GM21526 (cell line): ENCODE data around the gene DGCR8.

Experiments used
- ATAC-seq: cut with Tn5 transposase; IDR thresholded peaks from one replicate; pipeline ENCODE4 v1.9.1; 2021; ENCODE audit warnings: moderate library complexity; ENCODE audit not compliant: unreplicated experiment, low FRiP score

DGCR8 gene

GRCh38 chr22:20135265-20135664 lies 55.2 kb downstream of the DGCR8 start:
- no peak for ATAC-seq

- ATAC-seq = no peak
Measured at GRCh38 chr22:20135806-20136602, 56.0 kb downstream of the DGCR8 start.

GRCh38 chr22:20136603-20136873 lies 56.5 kb downstream of the DGCR8 start:
- no peak for ATAC-seq

GRCh38 chr22:20137113-20137512 lies 57.1 kb downstream of the DGCR8 start:
- no peak for ATAC-seq

- ATAC-seq = no peak
Measured at GRCh38 chr22:20137671-20138416, 57.8 kb downstream of the DGCR8 start.

GRCh38 chr22:20138417-20138738 lies 58.3 kb downstream of the DGCR8 start:
- no peak for ATAC-seq

- no peak for ATAC-seq
Measured at GRCh38 chr22:20138868-20139267, 58.8 kb downstream of the DGCR8 start.

- ATAC-seq = no peak
Measured at GRCh38 chr22:20139391-20140106, 59.5 kb downstream of the DGCR8 start.

GRCh38 chr22:20140107-20140445 lies 60.0 kb downstream of the DGCR8 start:
- ATAC-seq = no peak

- ATAC-seq = no peak
Measured at GRCh38 chr22:20140521-20140964, 60.5 kb downstream of the DGCR8 start.

GRCh38 chr22:20141186-20142077 lies 61.4 kb downstream of the DGCR8 start:
- no peak for ATAC-seq

- ATAC-seq = no peak
Measured at GRCh38 chr22:20142711-20143621, 62.9 kb downstream of the DGCR8 start.

- ATAC-seq = no peak
Measured at GRCh38 chr22:20143883-20144665, 64.0 kb downstream of the DGCR8 start.

- no peak for ATAC-seq
Measured at GRCh38 chr22:20145206-20145831, 65.3 kb downstream of the DGCR8 start.

- ATAC-seq = no peak
Measured at GRCh38 chr22:20145832-20146223, 65.8 kb downstream of the DGCR8 start.

- ATAC-seq = no peak
Measured at GRCh38 chr22:20146777-20147176, 66.7 kb downstream of the DGCR8 start.

GRCh38 chr22:20147237-20147988 lies 67.4 kb downstream of the DGCR8 start:
- no peak for ATAC-seq

- ATAC-seq = no peak
Measured at GRCh38 chr22:20148414-20148813, 68.4 kb downstream of the DGCR8 start.
